ENCODE data around the gene PACS2.

The PACS2 gene

DNA sequence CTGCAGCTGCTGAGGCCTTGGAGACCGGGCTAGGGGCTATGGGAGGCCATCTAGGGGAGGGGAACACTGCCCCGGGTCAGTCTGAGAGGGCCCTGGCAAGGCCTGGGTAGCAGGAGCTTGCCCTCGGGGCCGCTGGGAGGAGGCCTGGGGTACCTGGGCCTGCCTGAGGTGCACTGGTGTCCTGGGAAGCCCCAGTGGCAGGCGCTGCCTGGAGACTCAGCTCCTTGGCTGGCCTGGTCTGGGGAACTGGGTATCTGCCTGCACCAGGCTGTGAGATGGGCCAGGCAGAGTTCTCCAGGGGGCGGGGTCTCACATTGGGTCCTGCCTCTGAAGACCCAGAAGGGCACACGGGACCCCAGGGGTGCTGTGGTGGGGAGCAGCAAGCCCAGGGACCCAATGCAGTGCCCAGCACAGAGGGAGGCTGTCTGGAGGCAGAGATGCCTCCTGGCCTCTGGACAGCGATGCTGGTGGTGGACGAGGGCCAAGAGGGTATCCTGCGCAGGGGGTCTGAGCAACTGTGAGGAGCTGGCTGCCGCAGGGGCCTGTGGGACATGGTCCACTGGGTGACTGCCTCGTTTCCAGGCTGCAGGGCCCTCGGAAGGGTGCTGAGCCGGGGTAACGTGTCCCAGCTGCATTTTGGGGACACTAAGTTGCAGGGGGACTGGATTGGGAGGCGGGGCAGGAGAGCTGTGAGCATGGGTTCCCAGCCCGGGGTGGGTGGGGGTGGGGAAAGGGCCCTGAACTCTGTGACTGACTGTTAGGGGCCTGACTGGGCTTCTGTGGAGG lies 97.6 kb downstream of the PACS2 start:
- Histone ChIP-seq H3K9me3 (no peaks in the 10 kb centered on the region), H3K36me3 (no peaks in the 10 kb centered on the region), H3K4me1 (peaks cover 7% of the 10 kb centered on the region), H3K27me3 (no peaks in the 10 kb centered on the region), H3K4me3 (ENCODE audit: low read depth, low read length) (no peak overlapping the region)
- no peak for TF ChIP-seq CTCF (IDR thresholded peaks at IDR 0.05; ENCODE audit: low read depth, low read length)
- DNase-seq: no peak

- Histone ChIP-seq H3K4me1 (peaks cover 7% of the 10 kb centered on the region), H3K4me3 (ENCODE audit: low read depth, low read length) (no peak overlapping the region), H3K36me3 (no peaks in the 10 kb centered on the region), H3K9me3 (no peaks in the 10 kb centered on the region), H3K27me3 (no peaks in the 10 kb centered on the region)
- TF ChIP-seq CTCF (IDR thresholded peaks at IDR 0.05; ENCODE audit: low read depth, low read length): no peak
- no peak for DNase-seq
Observed at GRCh38 chr14:105412771-105413543, 98.4 kb downstream of the PACS2 start.

- peaks cover 7% of the 10 kb centered on the region for H3K4me1 ChIP-seq
- H3K9me3 ChIP-seq: no peaks in the 10 kb centered on the region
- no peak for TF ChIP-seq CTCF (IDR thresholded peaks at IDR 0.05; ENCODE audit: low read depth, low read length)
- H3K4me3 ChIP-seq (ENCODE audit: low read depth, low read length): no peak overlapping the region
- DNase-seq: no peak
- H3K27me3 ChIP-seq: no peaks in the 10 kb centered on the region
- no peaks in the 10 kb centered on the region for H3K36me3 ChIP-seq
Observed at GRCh38 chr14:105413544-105413886, 99.0 kb downstream of the PACS2 start.

DNA sequence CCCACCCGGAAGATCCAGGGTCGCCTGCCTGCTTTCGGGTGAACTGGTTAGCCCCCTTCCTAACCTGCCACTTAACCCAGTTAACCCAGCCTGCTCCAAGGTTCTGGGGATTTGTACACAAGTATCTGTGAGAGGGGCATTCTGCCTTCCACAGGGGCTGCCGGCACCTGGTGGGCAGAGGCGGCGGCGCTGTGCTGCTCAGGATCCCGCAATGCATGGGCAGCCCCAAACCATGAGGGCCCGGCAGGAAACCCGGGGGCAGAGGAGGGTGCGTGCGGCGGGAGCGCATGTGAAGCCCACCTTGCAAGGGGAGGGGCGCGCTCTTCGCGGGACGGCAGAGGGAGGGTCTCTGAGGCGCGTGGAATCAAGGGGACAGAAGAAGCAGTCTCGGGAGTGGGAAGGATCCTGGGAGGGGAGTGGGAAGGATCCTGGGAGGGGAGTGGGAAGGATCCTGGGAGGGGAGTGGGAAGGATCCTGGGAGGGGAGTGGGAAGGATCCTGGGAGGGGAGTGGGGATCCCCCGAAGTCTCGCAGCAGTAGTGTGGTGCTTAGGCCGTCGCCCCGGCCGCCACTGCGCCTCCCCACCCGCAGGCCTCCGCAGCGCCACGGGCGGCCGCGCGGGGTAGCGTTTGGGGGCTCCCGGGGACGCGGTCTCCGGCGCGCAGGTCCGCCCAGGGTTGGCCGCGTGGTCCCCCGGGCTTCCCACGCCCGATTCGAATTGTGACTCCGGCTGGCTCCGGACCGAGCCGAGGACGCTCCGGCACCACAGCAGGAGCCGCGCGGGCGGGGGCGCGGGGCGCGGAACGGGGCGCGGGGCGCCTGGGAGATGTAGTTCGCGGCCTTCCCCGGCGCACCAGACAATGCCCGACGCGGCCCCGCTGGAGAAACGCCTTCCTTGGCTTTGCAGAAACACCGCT lies 100.2 kb downstream of the PACS2 start:
- Histone ChIP-seq H3K9me3 (no peaks in the 10 kb centered on the region), H3K27me3 (no peaks in the 10 kb centered on the region), H3K4me1 (peaks cover 12% of the 10 kb centered on the region), H3K36me3 (no peaks in the 10 kb centered on the region), H3K4me3 (ENCODE audit: low read depth, low read length) (peak overlapping the region; percentile 56)
- TF ChIP-seq CTCF (IDR thresholded peaks at IDR 0.05; ENCODE audit: low read depth, low read length): peak; percentile 37
- DNase-seq: peak; percentile 77

DNA sequence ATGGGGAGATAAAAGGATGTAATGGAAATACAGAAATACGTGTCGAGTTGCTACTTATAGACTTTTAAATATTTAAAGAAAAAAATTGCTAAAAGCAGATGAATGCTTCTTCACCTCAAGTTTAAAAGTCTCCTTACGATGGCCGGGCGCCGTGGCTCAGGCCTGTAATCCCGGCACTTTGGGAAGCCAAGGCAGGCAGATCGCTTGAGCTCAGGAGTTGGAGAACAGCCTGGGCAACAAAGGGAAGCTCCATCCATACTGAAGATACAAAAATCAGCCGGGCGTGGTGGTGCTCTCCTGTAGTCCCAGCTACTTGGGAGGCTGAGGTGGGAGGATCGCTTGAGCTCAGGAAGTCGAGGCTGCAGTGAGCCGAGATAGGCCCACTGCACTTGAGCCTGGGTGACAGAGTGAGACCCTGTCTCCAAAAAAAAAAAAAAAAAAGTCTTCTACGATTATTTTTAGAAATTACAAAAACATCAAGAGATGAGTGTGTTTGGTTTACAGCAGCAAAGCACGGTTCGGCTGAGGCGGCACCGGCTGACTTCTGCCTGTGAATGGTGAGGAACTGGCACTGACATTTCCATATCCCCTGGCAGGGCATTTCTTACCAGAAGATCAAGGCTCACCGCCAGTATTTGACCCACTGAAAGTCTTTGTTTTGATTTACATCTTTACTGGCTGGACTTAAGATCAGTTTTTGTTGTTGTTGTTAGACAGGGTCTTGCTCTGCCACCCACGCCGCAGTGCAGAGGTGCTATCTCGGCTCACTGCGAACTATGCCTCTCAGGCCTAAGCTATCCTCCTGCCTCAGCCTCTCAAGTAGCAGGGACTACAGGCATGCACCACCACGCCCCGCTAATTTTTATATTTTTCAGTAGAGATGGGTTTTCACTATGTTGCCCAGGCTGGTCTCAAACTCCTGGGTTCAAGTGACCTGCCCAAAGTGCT lies 101.2 kb downstream of the PACS2 start:
- Histone ChIP-seq H3K4me1 (peaks cover 11% of the 10 kb centered on the region), H3K4me3 (ENCODE audit: low read depth, low read length) (peak overlapping the region; percentile 56), H3K9me3 (no peaks in the 10 kb centered on the region), H3K36me3 (no peaks in the 10 kb centered on the region), H3K27me3 (no peaks in the 10 kb centered on the region)
- TF ChIP-seq CTCF (IDR thresholded peaks at IDR 0.05; ENCODE audit: low read depth, low read length): no peak
- no peak for DNase-seq
